ENCODE data around the gene TSC2. TPM values are rescaled to one million over a fixed set of nuclear protein-coding genes. Genes with fewer than 3 reads are reported as not detected.

Gene TSC2
- total RNA-seq, 1 experiment from 2014 or later = 134 TPM

DNA sequence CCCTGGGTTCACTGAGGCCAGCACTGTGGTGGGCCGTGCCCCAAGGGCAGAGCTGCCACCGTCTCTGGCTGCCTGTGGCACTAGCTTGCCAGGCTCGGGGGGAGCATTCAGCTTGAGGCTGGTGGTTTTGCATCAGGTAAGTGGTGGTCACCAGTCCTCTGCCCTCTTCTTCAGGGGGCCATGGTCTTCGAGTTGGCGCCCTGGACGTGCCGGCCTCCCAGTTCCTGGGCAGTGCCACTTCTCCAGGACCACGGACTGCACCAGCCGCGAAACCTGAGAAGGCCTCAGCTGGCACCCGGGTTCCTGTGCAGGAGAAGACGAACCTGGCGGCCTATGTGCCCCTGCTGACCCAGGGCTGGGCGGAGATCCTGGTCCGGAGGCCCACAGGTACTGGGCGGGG lies 32.2 kb downstream of the TSC2 start (continued):
- TF ChIP-seq, protein P1, sequence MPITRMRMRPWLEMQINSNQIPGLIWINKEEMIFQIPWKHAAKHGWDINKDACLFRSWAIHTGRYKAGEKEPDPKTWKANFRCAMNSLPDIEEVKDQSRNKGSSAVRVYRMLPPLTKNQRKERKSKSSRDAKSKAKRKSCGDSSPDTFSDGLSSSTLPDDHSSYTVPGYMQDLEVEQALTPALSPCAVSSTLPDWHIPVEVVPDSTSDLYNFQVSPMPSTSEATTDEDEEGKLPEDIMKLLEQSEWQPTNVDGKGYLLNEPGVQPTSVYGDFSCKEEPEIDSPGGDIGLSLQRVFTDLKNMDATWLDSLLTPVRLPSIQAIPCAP (CRISPR knock-in tag; IDR thresholded peaks at IDR 0.05) = no peak
- no peak for TF ChIP-seq ZNF138 (CRISPR knock-in tag; conservative IDR thresholded peaks at IDR 0.05)
- TF ChIP-seq, protein P2, sequence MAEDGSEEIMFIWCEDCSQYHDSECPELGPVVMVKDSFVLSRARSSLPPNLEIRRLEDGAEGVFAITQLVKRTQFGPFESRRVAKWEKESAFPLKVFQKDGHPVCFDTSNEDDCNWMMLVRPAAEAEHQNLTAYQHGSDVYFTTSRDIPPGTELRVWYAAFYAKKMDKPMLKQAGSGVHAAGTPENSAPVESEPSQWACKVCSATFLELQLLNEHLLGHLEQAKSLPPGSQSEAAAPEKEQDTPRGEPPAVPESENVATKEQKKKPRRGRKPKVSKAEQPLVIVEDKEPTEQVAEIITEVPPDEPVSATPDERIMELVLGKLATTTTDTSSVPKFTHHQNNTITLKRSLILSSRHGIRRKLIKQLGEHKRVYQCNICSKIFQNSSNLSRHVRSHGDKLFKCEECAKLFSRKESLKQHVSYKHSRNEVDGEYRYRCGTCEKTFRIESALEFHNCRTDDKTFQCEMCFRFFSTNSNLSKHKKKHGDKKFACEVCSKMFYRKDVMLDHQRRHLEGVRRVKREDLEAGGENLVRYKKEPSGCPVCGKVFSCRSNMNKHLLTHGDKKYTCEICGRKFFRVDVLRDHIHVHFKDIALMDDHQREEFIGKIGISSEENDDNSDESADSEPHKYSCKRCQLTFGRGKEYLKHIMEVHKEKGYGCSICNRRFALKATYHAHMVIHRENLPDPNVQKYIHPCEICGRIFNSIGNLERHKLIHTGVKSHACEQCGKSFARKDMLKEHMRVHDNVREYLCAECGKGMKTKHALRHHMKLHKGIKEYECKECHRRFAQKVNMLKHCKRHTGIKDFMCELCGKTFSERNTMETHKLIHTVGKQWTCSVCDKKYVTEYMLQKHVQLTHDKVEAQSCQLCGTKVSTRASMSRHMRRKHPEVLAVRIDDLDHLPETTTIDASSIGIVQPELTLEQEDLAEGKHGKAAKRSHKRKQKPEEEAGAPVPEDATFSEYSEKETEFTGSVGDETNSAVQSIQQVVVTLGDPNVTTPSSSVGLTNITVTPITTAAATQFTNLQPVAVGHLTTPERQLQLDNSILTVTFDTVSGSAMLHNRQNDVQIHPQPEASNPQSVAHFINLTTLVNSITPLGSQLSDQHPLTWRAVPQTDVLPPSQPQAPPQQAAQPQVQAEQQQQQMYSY (CRISPR knock-in tag; IDR thresholded peaks at IDR 0.05) = no peak
- TF ChIP-seq, protein P3, sequence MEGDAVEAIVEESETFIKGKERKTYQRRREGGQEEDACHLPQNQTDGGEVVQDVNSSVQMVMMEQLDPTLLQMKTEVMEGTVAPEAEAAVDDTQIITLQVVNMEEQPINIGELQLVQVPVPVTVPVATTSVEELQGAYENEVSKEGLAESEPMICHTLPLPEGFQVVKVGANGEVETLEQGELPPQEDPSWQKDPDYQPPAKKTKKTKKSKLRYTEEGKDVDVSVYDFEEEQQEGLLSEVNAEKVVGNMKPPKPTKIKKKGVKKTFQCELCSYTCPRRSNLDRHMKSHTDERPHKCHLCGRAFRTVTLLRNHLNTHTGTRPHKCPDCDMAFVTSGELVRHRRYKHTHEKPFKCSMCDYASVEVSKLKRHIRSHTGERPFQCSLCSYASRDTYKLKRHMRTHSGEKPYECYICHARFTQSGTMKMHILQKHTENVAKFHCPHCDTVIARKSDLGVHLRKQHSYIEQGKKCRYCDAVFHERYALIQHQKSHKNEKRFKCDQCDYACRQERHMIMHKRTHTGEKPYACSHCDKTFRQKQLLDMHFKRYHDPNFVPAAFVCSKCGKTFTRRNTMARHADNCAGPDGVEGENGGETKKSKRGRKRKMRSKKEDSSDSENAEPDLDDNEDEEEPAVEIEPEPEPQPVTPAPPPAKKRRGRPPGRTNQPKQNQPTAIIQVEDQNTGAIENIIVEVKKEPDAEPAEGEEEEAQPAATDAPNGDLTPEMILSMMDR (IDR thresholded peaks at IDR 0.05) = no peak

DNA sequence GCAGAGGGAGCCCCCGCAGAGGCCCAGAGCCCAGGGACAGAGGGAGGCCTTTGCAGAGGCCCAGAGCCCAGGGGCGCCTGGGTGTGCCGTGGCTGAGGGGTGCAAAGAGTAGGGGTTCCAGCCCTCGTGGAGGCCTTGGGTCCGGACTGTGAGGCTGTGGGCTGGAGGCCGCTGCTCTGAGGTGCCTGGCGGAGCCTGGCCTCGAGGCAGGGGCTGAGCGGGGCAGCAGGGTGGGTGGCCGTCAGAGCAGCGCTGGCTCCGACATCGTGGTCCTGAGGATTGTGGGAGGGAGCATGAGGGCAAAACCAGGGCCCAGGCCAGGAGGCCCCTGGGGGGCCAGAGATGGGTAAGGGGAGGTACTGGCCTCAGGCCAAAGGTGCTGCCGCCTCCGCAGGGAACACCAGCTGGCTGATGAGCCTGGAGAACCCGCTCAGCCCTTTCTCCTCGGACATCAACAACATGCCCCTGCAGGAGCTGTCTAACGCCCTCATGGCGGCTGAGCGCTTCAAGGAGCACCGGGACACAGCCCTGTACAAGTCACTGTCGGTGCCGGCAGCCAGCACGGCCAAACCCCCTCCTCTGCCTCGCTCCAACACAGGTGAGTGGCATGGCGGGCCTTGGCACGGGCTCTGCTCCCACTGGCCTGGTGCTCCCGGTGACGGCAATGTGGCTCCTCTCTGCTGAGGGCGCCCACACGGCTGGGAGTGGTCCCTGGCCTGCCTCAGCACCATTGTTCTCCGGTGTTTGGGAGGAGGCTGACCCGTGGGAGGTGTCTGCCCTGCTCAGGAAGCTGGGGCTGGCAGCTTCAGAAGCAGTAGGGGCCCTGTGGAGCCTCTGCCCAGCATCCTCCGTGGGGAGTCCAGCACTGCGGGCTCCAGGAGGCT lies 33.7 kb downstream of the TSC2 start:
- ATAC-seq = no peak
- DNase-seq (ENCODE audit: low spot score) = no peak
- Mint-ChIP-seq H3K4me3 (no peak overlapping the region), H3K4me1 (no peaks in the 10 kb centered on the region), H3K36me3 (no peaks in the 10 kb centered on the region; the same call in 1 of the 2 replicates), H3K27me3 (ENCODE audit: low read depth) (no peaks in the 10 kb centered on the region), H3K27ac (no peak overlapping the region), H3K9me3 (no peaks in the 10 kb centered on the region)
- ChIA-PET CTCF (interaction anchor here (1.1 to 1.8 kb wide), 2 partner anchors 59 to 77 kb away, joined by 3 to 7 read pairs; no protein-coding TSS in a partner anchor), POLR2A (no interaction called here)
- TF ChIP-seq NFE2L1 (CRISPR knock-in tag; IDR thresholded peaks at IDR 0.05) (no peak), RORB (CRISPR knock-in tag; IDR thresholded peaks at IDR 0.05) (no peak), SMAD3 (CRISPR knock-in tag; IDR thresholded peaks at IDR 0.05; ENCODE audit: borderline replicate concordance) (no peak), TP53 (CRISPR knock-in tag; IDR thresholded peaks at IDR 0.05) (no peak), NR3C1 (CRISPR knock-in tag; conservative IDR thresholded peaks at IDR 0.05; ENCODE audit: low read depth) (no peak)
- TF ChIP-seq, protein P4, sequence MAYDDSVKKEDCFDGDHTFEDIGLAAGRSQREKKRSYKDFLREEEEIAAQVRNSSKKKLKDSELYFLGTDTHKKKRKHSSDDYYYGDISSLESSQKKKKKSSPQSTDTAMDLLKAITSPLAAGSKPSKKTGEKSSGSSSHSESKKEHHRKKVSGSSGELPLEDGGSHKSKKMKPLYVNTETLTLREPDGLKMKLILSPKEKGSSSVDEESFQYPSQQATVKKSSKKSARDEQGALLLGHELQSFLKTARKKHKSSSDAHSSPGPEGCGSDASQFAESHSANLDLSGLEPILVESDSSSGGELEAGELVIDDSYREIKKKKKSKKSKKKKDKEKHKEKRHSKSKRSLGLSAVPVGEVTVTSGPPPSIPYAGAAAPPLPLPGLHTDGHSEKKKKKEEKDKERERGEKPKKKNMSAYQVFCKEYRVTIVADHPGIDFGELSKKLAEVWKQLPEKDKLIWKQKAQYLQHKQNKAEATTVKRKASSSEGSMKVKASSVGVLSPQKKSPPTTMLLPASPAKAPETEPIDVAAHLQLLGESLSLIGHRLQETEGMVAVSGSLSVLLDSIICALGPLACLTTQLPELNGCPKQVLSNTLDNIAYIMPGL (CRISPR knock-in tag; IDR thresholded peaks at IDR 0.05) = no peak
- TF ChIP-seq, protein P5, sequence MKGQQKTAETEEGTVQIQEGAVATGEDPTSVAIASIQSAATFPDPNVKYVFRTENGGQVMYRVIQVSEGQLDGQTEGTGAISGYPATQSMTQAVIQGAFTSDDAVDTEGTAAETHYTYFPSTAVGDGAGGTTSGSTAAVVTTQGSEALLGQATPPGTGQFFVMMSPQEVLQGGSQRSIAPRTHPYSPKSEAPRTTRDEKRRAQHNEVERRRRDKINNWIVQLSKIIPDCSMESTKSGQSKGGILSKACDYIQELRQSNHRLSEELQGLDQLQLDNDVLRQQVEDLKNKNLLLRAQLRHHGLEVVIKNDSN (CRISPR knock-in tag; IDR thresholded peaks at IDR 0.05) = no peak
